ELF-1 (cell line): ENCODE results near the gene PPP2R3B.
"Not testable (repeated sequence)": the region's sequence is repeated elsewhere in the genome, so short reads cannot be mapped to it uniquely, and the experiment has no call there.

Source experiments
- DNase-seq: peaks from one replicate; pipeline ENCODE4 v3.0.0-alpha.2; 2016; ENCODE audit warnings: low read depth, low spot score

PPP2R3B gene

GRCh38 chrX:338836-339400, 47.8 kb downstream of the PPP2R3B start:
- no peak for DNase-seq

- no peak for DNase-seq
Measured at GRCh38 chrX:338281-338835, 48.3 kb downstream of the PPP2R3B start.

- DNase-seq = no peak
Measured at GRCh38 chrX:337331-337831, 49.3 kb downstream of the PPP2R3B start.

- no peak for DNase-seq
Measured at GRCh38 chrX:336227-336626, 50.5 kb downstream of the PPP2R3B start.

GRCh38 chrX:335758-336155, 51.0 kb downstream of the PPP2R3B start:
- DNase-seq = no peak

- DNase-seq = no peak
Measured at GRCh38 chrX:334971-335757, 51.5 kb downstream of the PPP2R3B start.

GRCh38 chrX:334331-334891, 52.3 kb downstream of the PPP2R3B start:
- DNase-seq = no peak

- no peak for DNase-seq
Measured at GRCh38 chrX:333611-334311, 52.9 kb downstream of the PPP2R3B start.

GRCh38 chrX:332916-333610, 53.6 kb downstream of the PPP2R3B start:
- no peak for DNase-seq

- DNase-seq = no peak
Measured at GRCh38 chrX:332496-332860, 54.2 kb downstream of the PPP2R3B start.

- DNase-seq = no peak
Measured at GRCh38 chrX:331825-332495, 54.7 kb downstream of the PPP2R3B start.

GRCh38 chrX:331151-331824, 55.4 kb downstream of the PPP2R3B start:
- peak; percentile 56 for DNase-seq

GRCh38 chrX:330726-331150, 56.0 kb downstream of the PPP2R3B start:
- DNase-seq = no peak

GRCh38 chrX:330141-330725, 56.5 kb downstream of the PPP2R3B start:
- DNase-seq = not testable (repeated sequence)

GRCh38 chrX:329291-329910, 57.3 kb downstream of the PPP2R3B start:
- DNase-seq = no peak

- DNase-seq = no peak
Measured at GRCh38 chrX:327660-328126, 59.0 kb downstream of the PPP2R3B start.

- not testable (repeated sequence) for DNase-seq
Measured at GRCh38 chrX:324664-325063, 62.0 kb downstream of the PPP2R3B start.

GRCh38 chrX:323721-324628, 62.7 kb downstream of the PPP2R3B start:
- DNase-seq = peak; percentile 88
